ENCODE results near the gene SERGEF.

Gene SERGEF

DNA sequence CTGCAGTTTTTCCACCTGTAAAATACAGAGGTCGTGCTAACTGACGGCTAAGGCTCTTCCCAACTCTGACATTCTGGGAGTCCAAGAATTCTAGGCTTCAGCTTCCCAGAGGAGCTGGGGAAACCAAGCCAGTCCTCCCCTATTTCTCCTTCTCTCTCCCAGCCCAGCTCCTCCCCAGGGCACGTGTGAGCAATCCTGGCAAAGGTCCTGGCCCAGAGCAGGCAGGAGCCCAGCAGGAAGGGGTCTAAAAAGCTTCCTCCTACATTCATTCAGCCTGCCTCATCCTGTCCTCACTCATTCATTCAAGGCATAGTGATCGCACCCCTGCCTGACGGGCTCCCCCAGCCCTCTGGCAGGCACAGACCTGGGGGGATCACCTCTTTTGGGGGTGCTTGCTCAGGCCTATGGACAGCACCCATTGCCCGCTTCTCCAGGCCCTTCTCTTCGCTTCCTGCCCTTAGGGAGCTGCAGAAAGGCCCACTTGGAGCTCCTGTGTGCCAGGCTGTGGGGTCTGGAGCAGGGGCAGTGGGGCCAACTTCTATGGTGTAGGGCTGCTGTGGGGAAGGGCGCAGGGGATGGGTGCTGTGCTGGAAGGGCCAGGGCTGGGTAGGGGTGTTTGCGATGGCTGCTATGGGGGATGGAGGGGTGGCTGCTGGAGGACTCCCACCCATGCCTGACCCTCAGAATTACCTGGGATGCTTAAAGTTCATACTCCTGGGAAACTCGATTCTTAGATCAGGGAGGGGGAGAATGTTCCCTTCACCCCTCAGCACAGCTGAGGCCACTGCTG is 268.5 kb downstream of the SERGEF start:
- no peaks in the 10 kb centered on the region for H3K36me3 ChIP-seq (ENCODE audit: control insufficient read depth in 5 of 5, insufficient read depth in 5 of 5, low read length in 5 of 5)
- no peak overlapping the region for H3K4me3 ChIP-seq (ENCODE audit: low read depth in 1 of 5, low read length in 5 of 5)
- no peak overlapping the region for H3K27ac ChIP-seq (ENCODE audit: low read depth, low read length)
- H3K4me1 ChIP-seq (ENCODE audit: control insufficient read depth in 5 of 5, insufficient read depth in 5 of 5, low read length in 5 of 5), result no peaks in the 10 kb centered on the region
- no peak overlapping the region for H3K9ac ChIP-seq (ENCODE audit: low read length in 5 of 5)
- H3K27me3 ChIP-seq (ENCODE audit: control insufficient read depth in 5 of 5, insufficient read depth in 4 of 5, low read length in 5 of 5), result peaks cover 5 to 45% (median 20%) of the 10 kb centered on the region in 5 donors
- peaks cover 0 to 3% (median 0%) of the 10 kb centered on the region in 5 donors for H3K9me3 ChIP-seq (ENCODE audit: control insufficient read depth in 5 of 5, low read length in 5 of 5)

- no peaks in the 10 kb centered on the region for H3K36me3 ChIP-seq (ENCODE audit: control insufficient read depth in 5 of 5, insufficient read depth in 5 of 5, low read length in 5 of 5)
- H3K4me1 ChIP-seq (ENCODE audit: control insufficient read depth in 5 of 5, insufficient read depth in 5 of 5, low read length in 5 of 5), result no peaks in the 10 kb centered on the region
- no peak overlapping the region for H3K4me3 ChIP-seq (ENCODE audit: low read depth in 1 of 5, low read length in 5 of 5)
- H3K9me3 ChIP-seq (ENCODE audit: control insufficient read depth in 5 of 5, low read length in 5 of 5), result peaks cover 0 to 3% (median 0%) of the 10 kb centered on the region in 5 donors
- no peak overlapping the region for H3K27ac ChIP-seq (ENCODE audit: low read depth, low read length)
- peaks cover 7 to 51% (median 26%) of the 10 kb centered on the region in 5 donors for H3K27me3 ChIP-seq (ENCODE audit: control insufficient read depth in 5 of 5, insufficient read depth in 4 of 5, low read length in 5 of 5)
- no peak overlapping the region for H3K9ac ChIP-seq (ENCODE audit: low read length in 5 of 5)
These were observed 269.1 kb downstream of the SERGEF start for GRCh38 chr11:17743808-17744119.

DNA sequence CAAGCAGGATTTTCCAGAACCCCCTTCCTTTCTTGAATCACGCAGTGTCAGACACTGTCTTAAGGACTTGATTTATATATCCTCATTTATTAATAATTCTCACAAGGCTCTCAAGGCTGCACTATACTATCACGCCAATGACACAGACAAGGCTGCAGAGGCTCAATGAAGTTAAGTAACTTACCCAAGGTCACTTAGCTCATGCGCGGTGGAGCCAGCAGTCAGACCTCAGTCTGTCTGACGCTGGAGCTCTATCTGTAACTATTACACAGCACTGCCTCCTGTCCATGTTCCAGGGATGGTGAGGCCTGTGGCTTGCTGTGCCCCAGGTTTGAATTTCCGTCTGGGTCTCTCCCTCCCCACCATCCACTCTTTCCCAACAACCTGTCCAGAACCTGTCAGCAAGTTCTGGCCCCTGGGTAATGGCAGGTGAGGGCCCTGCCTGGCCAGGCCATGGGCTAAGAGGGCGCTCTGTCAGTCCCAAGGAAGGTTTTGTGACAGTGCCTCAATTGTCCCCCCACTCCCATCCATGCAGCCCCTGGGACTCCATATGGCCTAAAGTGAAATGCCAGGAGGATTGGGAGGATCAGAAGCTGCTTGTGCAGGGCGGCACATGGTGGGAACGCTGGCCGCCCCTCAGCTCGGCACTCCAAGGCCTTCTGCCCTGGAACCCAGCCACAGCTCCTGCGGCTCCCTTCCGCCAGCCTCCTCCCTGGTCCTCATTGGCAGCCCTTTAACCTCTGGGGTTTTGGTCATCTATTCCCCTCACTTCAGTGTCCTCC is 269.6 kb downstream of the SERGEF start:
- Histone ChIP-seq H3K9ac (ENCODE audit: low read length in 5 of 5) (no peak overlapping the region), H3K27me3 (ENCODE audit: control insufficient read depth in 5 of 5, insufficient read depth in 4 of 5, low read length in 5 of 5) (peaks cover 12 to 56% (median 31%) of the 10 kb centered on the region in 5 donors)

DNA sequence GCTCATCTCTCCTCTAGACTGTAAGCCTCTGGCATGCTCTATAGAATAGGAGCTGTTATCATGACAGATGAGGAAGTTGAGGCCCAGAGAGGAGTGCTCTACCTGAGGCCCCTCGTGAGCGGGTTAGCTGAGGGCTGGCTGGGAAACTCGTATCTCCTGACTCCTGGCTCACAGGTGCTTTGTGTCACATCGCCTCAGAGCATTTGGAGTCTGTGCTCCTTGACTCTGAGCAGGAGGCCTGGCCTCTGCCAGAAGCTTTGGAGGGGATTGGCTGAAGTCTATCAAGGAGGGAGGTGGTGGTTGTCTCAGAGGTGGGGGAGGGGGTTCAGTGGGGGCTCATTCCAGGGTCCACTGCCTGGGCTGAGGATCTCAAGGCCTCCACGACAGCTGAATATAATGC is 270.8 kb downstream of the SERGEF start:
- Histone ChIP-seq H3K36me3 (ENCODE audit: control insufficient read depth in 5 of 5, insufficient read depth in 5 of 5, low read length in 5 of 5) (no peaks in the 10 kb centered on the region), H3K4me1 (ENCODE audit: control insufficient read depth in 5 of 5, insufficient read depth in 5 of 5, low read length in 5 of 5) (no peaks in the 10 kb centered on the region), H3K9me3 (ENCODE audit: control insufficient read depth in 5 of 5, low read length in 5 of 5) (peaks cover 0 to 3% (median 0%) of the 10 kb centered on the region in 5 donors), H3K4me3 (ENCODE audit: low read depth in 1 of 5, low read length in 5 of 5) (no peak overlapping the region), H3K9ac (ENCODE audit: low read length in 5 of 5) (no peak overlapping the region), H3K27me3 (ENCODE audit: control insufficient read depth in 5 of 5, insufficient read depth in 4 of 5, low read length in 5 of 5) (peaks cover 24 to 65% (median 42%) of the 10 kb centered on the region in 5 donors), H3K27ac (ENCODE audit: low read depth, low read length) (no peak overlapping the region)

More for the DNA sequence above, 269.6 kb downstream of the SERGEF start:
- Histone ChIP-seq H3K4me1 (ENCODE audit: control insufficient read depth in 5 of 5, insufficient read depth in 5 of 5, low read length in 5 of 5) (no peaks in the 10 kb centered on the region), H3K27ac (ENCODE audit: low read depth, low read length) (no peak overlapping the region), H3K36me3 (ENCODE audit: control insufficient read depth in 5 of 5, insufficient read depth in 5 of 5, low read length in 5 of 5) (no peaks in the 10 kb centered on the region), H3K4me3 (ENCODE audit: low read depth in 1 of 5, low read length in 5 of 5) (no peak overlapping the region), H3K9me3 (ENCODE audit: control insufficient read depth in 5 of 5, low read length in 5 of 5) (peaks cover 0 to 3% (median 0%) of the 10 kb centered on the region in 5 donors)

DNA sequence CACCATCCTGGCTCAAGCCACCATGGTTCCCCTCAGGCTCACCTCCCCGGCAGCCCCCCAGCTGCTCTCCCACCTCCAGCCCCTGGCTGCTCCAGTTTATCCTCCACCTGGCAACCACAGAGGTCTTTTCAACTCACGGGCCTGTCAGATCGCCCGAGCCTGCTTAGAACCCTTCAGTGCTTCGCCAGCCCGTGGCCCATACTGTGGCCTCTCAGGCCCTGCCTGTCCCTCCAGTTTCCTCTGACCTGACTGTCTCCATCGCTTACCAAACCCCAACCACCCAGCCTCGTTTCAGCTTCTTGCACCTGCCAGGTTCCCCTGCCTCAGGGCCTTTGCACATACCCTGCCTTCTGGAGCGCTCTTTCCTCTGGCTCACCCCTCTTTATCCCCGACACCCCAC is 271.4 kb downstream of the SERGEF start:
- Histone ChIP-seq H3K4me3 (ENCODE audit: low read depth in 1 of 5, low read length in 5 of 5) (no peak overlapping the region), H3K4me1 (ENCODE audit: control insufficient read depth in 5 of 5, insufficient read depth in 5 of 5, low read length in 5 of 5) (no peaks in the 10 kb centered on the region), H3K27me3 (ENCODE audit: control insufficient read depth in 5 of 5, insufficient read depth in 4 of 5, low read length in 5 of 5) (peaks cover 29 to 68% (median 47%) of the 10 kb centered on the region in 5 donors)

DNA sequence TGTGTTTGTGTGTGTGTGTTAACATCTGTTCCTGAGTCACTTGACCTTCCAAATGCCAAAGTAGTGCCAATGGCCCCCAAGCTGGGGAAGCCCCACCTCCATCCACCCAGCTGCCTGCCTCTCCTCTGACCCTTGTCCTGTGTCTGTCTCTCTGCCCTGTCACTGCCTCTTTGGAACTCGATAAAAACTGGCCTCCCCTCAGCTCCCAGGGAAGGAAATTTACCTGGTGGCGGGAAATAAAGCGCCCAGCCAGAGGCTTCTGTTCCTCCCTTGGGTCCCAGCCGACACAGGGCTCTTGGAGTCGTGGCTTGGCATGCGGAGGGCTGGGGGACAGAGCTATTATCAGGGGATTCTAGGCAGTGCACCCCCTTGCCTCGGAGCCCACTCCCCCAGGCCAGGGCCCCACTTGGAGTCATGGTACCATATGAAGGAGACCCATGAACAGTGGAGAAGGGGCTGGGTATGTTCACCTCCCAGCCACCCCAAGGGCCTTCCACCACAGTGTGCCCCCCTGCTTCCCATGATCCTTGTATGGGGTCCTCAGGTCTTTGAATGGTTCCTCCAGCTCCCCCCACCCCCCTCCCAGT is 272.1 kb downstream of the SERGEF start:
- Histone ChIP-seq H3K9me3 (ENCODE audit: control insufficient read depth in 5 of 5, low read length in 5 of 5) (peaks cover 0 to 3% (median 0%) of the 10 kb centered on the region in 5 donors), H3K36me3 (ENCODE audit: control insufficient read depth in 5 of 5, insufficient read depth in 5 of 5, low read length in 5 of 5) (no peaks in the 10 kb centered on the region), H3K4me1 (ENCODE audit: control insufficient read depth in 5 of 5, insufficient read depth in 5 of 5, low read length in 5 of 5) (peaks cover 0 to 7% (median 0%) of the 10 kb centered on the region in 5 donors), H3K27ac (ENCODE audit: low read depth, low read length) (no peak overlapping the region), H3K9ac (ENCODE audit: low read length in 5 of 5) (no peak overlapping the region), H3K4me3 (ENCODE audit: low read depth in 1 of 5, low read length in 5 of 5) (no peak overlapping the region), H3K27me3 (ENCODE audit: control insufficient read depth in 5 of 5, insufficient read depth in 4 of 5, low read length in 5 of 5) (peaks cover 36 to 69% (median 53%) of the 10 kb centered on the region in 5 donors)

More for the DNA sequence above, 271.4 kb downstream of the SERGEF start:
- H3K36me3 ChIP-seq (ENCODE audit: control insufficient read depth in 5 of 5, insufficient read depth in 5 of 5, low read length in 5 of 5), result no peaks in the 10 kb centered on the region
- H3K9me3 ChIP-seq (ENCODE audit: control insufficient read depth in 5 of 5, low read length in 5 of 5), result peaks cover 0 to 3% (median 0%) of the 10 kb centered on the region in 5 donors
- H3K9ac ChIP-seq (ENCODE audit: low read length in 5 of 5), result no peak overlapping the region
- no peak overlapping the region for H3K27ac ChIP-seq (ENCODE audit: low read depth, low read length)

DNA sequence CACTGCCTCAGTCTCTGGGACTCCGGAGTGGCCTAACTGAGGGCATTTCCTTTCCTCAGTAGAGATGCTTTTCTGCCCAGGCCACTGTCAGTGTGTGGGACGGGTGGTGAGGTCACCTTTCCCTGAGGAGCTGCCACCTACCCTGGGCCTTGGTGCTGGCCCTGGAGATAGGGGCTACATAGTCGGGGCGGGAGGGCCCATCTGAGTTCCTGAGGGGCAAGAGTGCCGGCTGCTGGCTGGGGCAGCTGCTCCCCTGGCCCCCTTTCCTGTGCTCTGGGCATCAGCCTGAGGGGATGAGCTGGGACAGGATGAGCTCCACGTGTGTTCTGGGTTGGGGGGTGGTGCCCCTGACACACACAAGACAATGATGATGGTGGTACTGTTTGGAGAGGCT is 272.9 kb downstream of the SERGEF start:
- Histone ChIP-seq H3K4me3 (ENCODE audit: low read depth in 1 of 5, low read length in 5 of 5) (no peak overlapping the region), H3K9me3 (ENCODE audit: control insufficient read depth in 5 of 5, low read length in 5 of 5) (peaks cover 0 to 3% (median 0%) of the 10 kb centered on the region in 5 donors), H3K27ac (ENCODE audit: low read depth, low read length) (no peak overlapping the region), H3K4me1 (ENCODE audit: control insufficient read depth in 5 of 5, insufficient read depth in 5 of 5, low read length in 5 of 5) (peaks cover 0 to 12% (median 5%) of the 10 kb centered on the region in 5 donors), H3K9ac (ENCODE audit: low read length in 5 of 5) (no peak overlapping the region), H3K27me3 (ENCODE audit: control insufficient read depth in 5 of 5, insufficient read depth in 4 of 5, low read length in 5 of 5) (peaks cover 37 to 69% (median 52%) of the 10 kb centered on the region in 5 donors), H3K36me3 (ENCODE audit: control insufficient read depth in 5 of 5, insufficient read depth in 5 of 5, low read length in 5 of 5) (no peaks in the 10 kb centered on the region)

- Histone ChIP-seq H3K27me3 (ENCODE audit: control insufficient read depth in 5 of 5, insufficient read depth in 4 of 5, low read length in 5 of 5) (peaks cover 37 to 76% (median 56%) of the 10 kb centered on the region in 5 donors), H3K4me3 (ENCODE audit: low read depth in 1 of 5, low read length in 5 of 5) (no peak overlapping the region), H3K9me3 (ENCODE audit: control insufficient read depth in 5 of 5, low read length in 5 of 5) (peaks cover 0 to 3% (median 0%) of the 10 kb centered on the region in 5 donors), H3K9ac (ENCODE audit: low read length in 5 of 5) (no peak overlapping the region), H3K36me3 (ENCODE audit: control insufficient read depth in 5 of 5, insufficient read depth in 5 of 5, low read length in 5 of 5) (no peaks in the 10 kb centered on the region), H3K27ac (ENCODE audit: low read depth, low read length) (no peak overlapping the region), H3K4me1 (ENCODE audit: control insufficient read depth in 5 of 5, insufficient read depth in 5 of 5, low read length in 5 of 5) (peaks cover 1 to 20% (median 11%) of the 10 kb centered on the region in 5 donors)
These were observed 274.5 kb downstream of the SERGEF start for GRCh38 chr11:17738151-17738973.

All from subcutaneous abdominal adipose tissue (tissue), 5 donors.